HepG2 (cell line): ENCODE data around the gene GRB7. TPM values are rescaled to one million over a fixed set of nuclear protein-coding genes. Genes with fewer than 3 reads are reported as not detected.

Experiments
- ATAD3A ChIP-seq: sonication (generic); formaldehyde crosslinking; IDR thresholded peaks from 2 replicates; pipeline ENCODE4 v1.4.0; 2020; ENCODE audit warnings: missing genetic modification reagents
- BORCS8-MEF2B ChIP-seq: sonication (generic); formaldehyde crosslinking; IDR thresholded peaks from 2 replicates; pipeline ENCODE4 v1.8.0; 2022; ENCODE audit warnings: mild to moderate bottlenecking, missing genetic modification reagents
- DR1 ChIP-seq: sonication (generic); formaldehyde crosslinking; IDR thresholded peaks from 2 replicates; pipeline ENCODE4 v1.8.0; 2021; ENCODE audit warnings: mild to moderate bottlenecking, missing genetic modification reagents, inconsistent platforms
- FOXK1 ChIP-seq: sonication (generic); formaldehyde crosslinking; IDR thresholded peaks from 2 replicates; pipeline ENCODE4 v1.4.0; 2020; ENCODE audit warnings: low read depth, missing genetic modification reagents, borderline replicate concordance
- GATAD2A ChIP-seq: IDR thresholded peaks from 2 replicates; pipeline ENCODE4 v1.6.1; 2016
- HNF4G ChIP-seq, 2 experiments: sonication (generic) in 1 of 2; formaldehyde crosslinking in 1 of 2; IDR thresholded peaks; 2 replicates each; pipeline versions ENCODE4 v1.4.0 to v1.6.1; 2011 to 2020; ENCODE audit warnings: borderline replicate concordance in 2 of 2, low read depth in 2 of 2, mild to moderate bottlenecking in 2 of 2, low read length in 1 of 2, missing genetic modification reagents in 1 of 2, moderate library complexity in 1 of 2
- ISL2 ChIP-seq: sonication (generic); formaldehyde crosslinking; IDR thresholded peaks from 2 replicates; pipeline ENCODE4 v1.5.0; 2020; ENCODE audit warnings: missing genetic modification reagents
- JUN ChIP-seq: sonication (generic); formaldehyde crosslinking; IDR thresholded peaks from 2 replicates; pipeline ENCODE4 v1.4.0; 2020; ENCODE audit warnings: mild to moderate bottlenecking, missing genetic modification reagents
- KAT7 ChIP-seq: IDR thresholded peaks from 2 replicates; pipeline ENCODE4 v1.6.1; 2018; ENCODE audit warnings: borderline replicate concordance, missing compliant biosample characterization
- KLF11 ChIP-seq: IDR thresholded peaks from 2 replicates; pipeline ENCODE4 v1.6.1; 2016; ENCODE audit warnings: missing compliant biosample characterization
- KMT2A ChIP-seq: sonication (generic); formaldehyde crosslinking; IDR thresholded peaks from 2 replicates; pipeline ENCODE4 v1.4.0; 2020; ENCODE audit warnings: missing genetic modification reagents
- MAFF ChIP-seq: IDR thresholded peaks from 2 replicates; pipeline ENCODE4 v1.6.1; 2011; ENCODE audit warnings: low read depth, low read length, improper control_type of control experiment
- MAFK ChIP-seq, 2 experiments: IDR thresholded peaks in 1 of 2; conservative IDR thresholded peaks in 1 of 2; 2 replicates each; pipeline ENCODE4 v1.6.1; 2011; ENCODE audit warnings: improper control_type of control experiment in 2 of 2, low read length in 2 of 2
- NFE2 ChIP-seq: sonication (generic); formaldehyde crosslinking; IDR thresholded peaks from 2 replicates; pipeline ENCODE4 v1.4.0; 2020; ENCODE audit warnings: missing genetic modification reagents
- SMAD9 ChIP-seq: sonication (generic); formaldehyde crosslinking; IDR thresholded peaks from 2 replicates; pipeline ENCODE4 v1.5.1; 2020; ENCODE audit warnings: mild to moderate bottlenecking, missing genetic modification reagents
- STAG1 ChIP-seq: sonication (generic); formaldehyde crosslinking; IDR thresholded peaks from 2 replicates; pipeline ENCODE4 v1.4.0; 2020; ENCODE audit warnings: missing genetic modification reagents
- SYNCRIP ChIP-seq: fragments of 200-400 bp; formaldehyde crosslinking; IDR thresholded peaks from 2 replicates; pipeline ENCODE4 v1.6.1; 2018; ENCODE audit warnings: mild to moderate bottlenecking, low read depth, low read length; ENCODE audit not compliant: insufficient read depth
- TBX3 ChIP-seq: fragments of 450-650 bp; IDR thresholded peaks from 2 replicates; pipeline ENCODE4 v1.6.1; 2017; ENCODE audit warnings: antibody characterized with exemption, mild to moderate bottlenecking, inconsistent platforms, borderline replicate concordance
- TOE1 ChIP-seq: sonication (generic); formaldehyde crosslinking; IDR thresholded peaks from 2 replicates; pipeline ENCODE4 v1.4.0; 2020; ENCODE audit warnings: mild to moderate bottlenecking, missing genetic modification reagents
- ZNF160 ChIP-seq: sonication (generic); formaldehyde crosslinking; IDR thresholded peaks from 2 replicates; pipeline ENCODE4 v1.8.0; 2022; ENCODE audit warnings: mild to moderate bottlenecking, inconsistent platforms, missing genetic modification reagents
- ZNF207 ChIP-seq: fragments of 450-650 bp; IDR thresholded peaks from 2 replicates; pipeline ENCODE4 v1.6.1; 2016; ENCODE audit warnings: antibody characterized with exemption, borderline replicate concordance
- ZNF230 ChIP-seq: sonication (generic); formaldehyde crosslinking; IDR thresholded peaks from 2 replicates; pipeline ENCODE4 v1.4.0; 2020; ENCODE audit warnings: mild to moderate bottlenecking, missing genetic modification reagents
- ZNF24 ChIP-seq: fragments of 450-650 bp; IDR thresholded peaks from 2 replicates; pipeline ENCODE4 v1.6.1; 2017; ENCODE audit warnings: antibody characterized with exemption, mild to moderate bottlenecking
- ZNF776 ChIP-seq: sonication (generic); formaldehyde crosslinking; IDR thresholded peaks from 2 replicates; pipeline ENCODE4 v1.4.0; 2020; ENCODE audit warnings: mild to moderate bottlenecking, missing genetic modification reagents
- polyA plus RNA-seq, 8 experiments: library from polyadenylated mRNA; depleted of rRNA in 3 of 8; stranded (reverse) in 7 of 8; unstranded in 1 of 8; fragments of >200 nt; fragmentation: Illumina TruSeq in 4 of 8; extraction: Trizol in 4 of 8; gene quantifications; 2 replicates each; pipeline versions ENCODE4 v1.2.1 to v1.2.3, GENCODE V29; 2011 to 2016; ENCODE audit warnings: low read depth in 4 of 8, missing spikeins in 1 of 8, mixed read lengths in 1 of 8; ENCODE audit not compliant: insufficient read depth in 1 of 8
- total RNA-seq, 5 experiments: library from RNA; depleted of rRNA; stranded (reverse); fragments of >200 nt; fragmentation: Illumina TruSeq; extraction: Trizol; gene quantifications; 2 replicates each; pipeline ENCODE4 v1.2.3, GENCODE V29; 2016; ENCODE audit warnings: low read depth in 1 of 5
- TF ChIP-seq, protein P1 (sequence below): sonication (generic); formaldehyde crosslinking; IDR thresholded peaks from 2 replicates; pipeline ENCODE4 v1.8.1; 2023; ENCODE audit warnings: missing genetic modification reagents, mild to moderate bottlenecking, borderline replicate concordance
- TF ChIP-seq, protein P2 (sequence below), 2 experiments: fragments of 450-650 bp in 1 of 2; sonication (generic) in 1 of 2; formaldehyde crosslinking; IDR thresholded peaks; 2 replicates each; pipeline versions ENCODE4 v1.5.0 to v1.8.0; 2020 to 2022; ENCODE audit warnings: mild to moderate bottlenecking in 1 of 2, missing genetic modification reagents in 1 of 2
- TF ChIP-seq, protein P3 (sequence below): fragments of 450-650 bp; IDR thresholded peaks from 2 replicates; pipeline ENCODE4 v1.6.1; 2017
- TF ChIP-seq, protein P4 (sequence below): sonication (generic); formaldehyde crosslinking; IDR thresholded peaks from 2 replicates; pipeline ENCODE4 v1.4.0; 2020; ENCODE audit warnings: mild to moderate bottlenecking, low read depth, missing genetic modification reagents
- TF ChIP-seq, protein P5 (sequence below): sonication (generic); formaldehyde crosslinking; IDR thresholded peaks from 2 replicates; pipeline ENCODE4 v1.5.0; 2020; ENCODE audit warnings: mild to moderate bottlenecking, low read depth, missing genetic modification reagents, borderline replicate concordance

The GRB7 gene
- total and polyA plus RNA-seq, 2 of the 13 experiments (the other 11 are each of a cell fraction or from before 2014, with no cell fraction given) = 60.2 to 77.7 TPM

DNA sequence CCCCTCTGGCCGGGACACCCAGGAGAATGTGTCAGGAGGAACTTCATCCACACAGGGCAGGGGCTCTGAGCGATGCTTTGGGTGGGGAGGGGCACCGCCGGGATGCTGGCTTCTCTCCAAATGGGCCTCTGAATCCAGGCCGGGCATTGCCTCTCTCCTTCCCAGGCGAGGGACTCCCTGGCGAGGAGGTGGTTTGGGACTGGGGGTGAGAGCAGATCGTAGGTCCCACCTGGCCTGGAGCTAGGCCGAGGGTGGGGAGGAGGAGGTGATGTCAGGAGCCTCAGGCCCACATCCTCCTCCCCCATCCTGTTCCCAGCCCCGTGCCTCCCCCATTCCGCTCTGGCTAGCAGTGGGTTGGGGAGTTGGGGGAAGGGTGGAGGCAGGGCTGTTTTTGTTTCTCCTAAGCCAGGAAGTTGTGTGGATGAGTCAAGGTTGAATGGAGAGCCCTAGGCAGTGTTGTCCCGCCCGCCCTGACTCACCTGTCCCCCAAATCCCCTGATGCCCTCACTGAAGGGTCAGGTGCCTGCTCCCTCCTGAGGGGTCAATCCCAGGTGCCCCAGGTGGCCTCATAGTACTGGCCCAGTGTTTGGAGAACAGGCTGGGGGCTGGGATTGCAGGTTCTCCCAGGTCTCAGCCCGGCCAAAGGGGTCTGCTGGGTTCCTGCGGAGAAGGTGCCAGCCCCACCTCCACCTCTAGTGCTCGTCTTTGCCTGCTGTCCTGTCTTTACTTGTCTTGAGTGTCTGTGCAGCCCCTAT lies 2.8 kb downstream of the GRB7 start (continued):
- TF ChIP-seq, protein P1, sequence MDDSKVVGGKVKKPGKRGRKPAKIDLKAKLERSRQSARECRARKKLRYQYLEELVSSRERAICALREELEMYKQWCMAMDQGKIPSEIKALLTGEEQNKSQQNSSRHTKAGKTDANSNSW = no peak
- TF ChIP-seq SYNCRIP (no peak), ZNF776 (CRISPR knock-in tag) (no peak), KLF11 (no peak), FOXK1 (CRISPR knock-in tag) (peak; percentile 53; the same call in 1 of the 2 replicates), HNF4G (IDR thresholded peaks at IDR 0.05; ENCODE audit: borderline replicate concordance, low read depth, low read length) (no peak), HNF4G (CRISPR knock-in tag; IDR thresholded peaks at IDR 0.05; ENCODE audit: borderline replicate concordance, low read depth) (no peak), ZNF24 (no peak), ISL2 (CRISPR knock-in tag) (0 out of 2 replicates have a peak, but pooled peaks have one; percentile 60), MAFK (conservative IDR thresholded peaks at IDR 0.05 in 1 of 2, IDR thresholded peaks at IDR 0.05 in 1 of 2; ENCODE audit: low read length in 2 of 2) (no peak), BORCS8-MEF2B (CRISPR knock-in tag) (peak; percentile 4; the same call in 1 of the 2 replicates), GATAD2A (CRISPR knock-in tag) (peak; percentile 73; the same call in 1 of the 2 replicates), SMAD9 (CRISPR knock-in tag) (no peak), TBX3 (no peak), ATAD3A (CRISPR knock-in tag) (no peak), TOE1 (no peak), MAFF (no peak), JUN (CRISPR knock-in tag) (no peak; the same call in 1 of the 2 replicates), KMT2A (CRISPR knock-in tag) (no peak), ZNF207 (no peak), NFE2 (CRISPR knock-in tag) (no peak), KAT7 (CRISPR knock-in tag) (peak; percentile 28; the same call in 1 of the 2 replicates), STAG1 (CRISPR knock-in tag) (peak; percentile 5; the same call in 1 of the 2 replicates), ZNF160 (CRISPR knock-in tag) (peak; percentile 43), ZNF230 (CRISPR knock-in tag) (no peak; the same call in 1 of the 2 replicates), DR1 (CRISPR knock-in tag) (no peak)
- TF ChIP-seq, protein P2, sequence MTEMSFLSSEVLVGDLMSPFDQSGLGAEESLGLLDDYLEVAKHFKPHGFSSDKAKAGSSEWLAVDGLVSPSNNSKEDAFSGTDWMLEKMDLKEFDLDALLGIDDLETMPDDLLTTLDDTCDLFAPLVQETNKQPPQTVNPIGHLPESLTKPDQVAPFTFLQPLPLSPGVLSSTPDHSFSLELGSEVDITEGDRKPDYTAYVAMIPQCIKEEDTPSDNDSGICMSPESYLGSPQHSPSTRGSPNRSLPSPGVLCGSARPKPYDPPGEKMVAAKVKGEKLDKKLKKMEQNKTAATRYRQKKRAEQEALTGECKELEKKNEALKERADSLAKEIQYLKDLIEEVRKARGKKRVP (CRISPR knock-in tag; IDR thresholded peaks at IDR 0.05) = no peak
- TF ChIP-seq, protein P3, sequence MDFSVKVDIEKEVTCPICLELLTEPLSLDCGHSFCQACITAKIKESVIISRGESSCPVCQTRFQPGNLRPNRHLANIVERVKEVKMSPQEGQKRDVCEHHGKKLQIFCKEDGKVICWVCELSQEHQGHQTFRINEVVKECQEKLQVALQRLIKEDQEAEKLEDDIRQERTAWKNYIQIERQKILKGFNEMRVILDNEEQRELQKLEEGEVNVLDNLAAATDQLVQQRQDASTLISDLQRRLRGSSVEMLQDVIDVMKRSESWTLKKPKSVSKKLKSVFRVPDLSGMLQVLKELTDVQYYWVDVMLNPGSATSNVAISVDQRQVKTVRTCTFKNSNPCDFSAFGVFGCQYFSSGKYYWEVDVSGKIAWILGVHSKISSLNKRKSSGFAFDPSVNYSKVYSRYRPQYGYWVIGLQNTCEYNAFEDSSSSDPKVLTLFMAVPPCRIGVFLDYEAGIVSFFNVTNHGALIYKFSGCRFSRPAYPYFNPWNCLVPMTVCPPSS = no peak
- TF ChIP-seq, protein P4, sequence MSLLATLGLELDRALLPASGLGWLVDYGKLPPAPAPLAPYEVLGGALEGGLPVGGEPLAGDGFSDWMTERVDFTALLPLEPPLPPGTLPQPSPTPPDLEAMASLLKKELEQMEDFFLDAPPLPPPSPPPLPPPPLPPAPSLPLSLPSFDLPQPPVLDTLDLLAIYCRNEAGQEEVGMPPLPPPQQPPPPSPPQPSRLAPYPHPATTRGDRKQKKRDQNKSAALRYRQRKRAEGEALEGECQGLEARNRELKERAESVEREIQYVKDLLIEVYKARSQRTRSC (CRISPR knock-in tag) = no peak
- TF ChIP-seq, protein P5, sequence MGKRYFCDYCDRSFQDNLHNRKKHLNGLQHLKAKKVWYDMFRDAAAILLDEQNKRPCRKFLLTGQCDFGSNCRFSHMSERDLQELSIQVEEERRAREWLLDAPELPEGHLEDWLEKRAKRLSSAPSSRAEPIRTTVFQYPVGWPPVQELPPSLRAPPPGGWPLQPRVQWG = no peak
